ENCODE results near the gene MYLK4. TPM values are rescaled to one million over a fixed set of nuclear protein-coding genes. Genes with fewer than 3 reads are reported as not detected.
A peak's percentile ranks its signal among the peaks of the same experiment; 100 is the strongest.

The MYLK4 gene
- total RNA-seq, 1 donor from 2014 or later = 0.51 TPM

- no peak for DNase-seq (ENCODE audit: low spot score)
- intact Hi-C loops (cut with DNase I) = no loop called here
These were observed 104.4 kb downstream of the MYLK4 start for GRCh38 chr6:2646346-2646745.

GRCh38 chr6:2643935-2644539 is 106.7 kb downstream of the MYLK4 start:
- intact Hi-C loops (cut with DNase I) = no loop called here
- no peak for DNase-seq (ENCODE audit: low spot score)

GRCh38 chr6:2643130-2643529 is 107.6 kb downstream of the MYLK4 start:
- DNase-seq (ENCODE audit: low spot score) = no peak
- intact Hi-C loops (cut with DNase I) = no loop called here

- intact Hi-C loops (cut with DNase I) = no loop called here
These were observed 109.5 kb downstream of the MYLK4 start for GRCh38 chr6:2641044-2641725.

GRCh38 chr6:2640551-2640950 is 110.2 kb downstream of the MYLK4 start:
- DNase-seq (ENCODE audit: low spot score) = no peak
- intact Hi-C loops (cut with DNase I) = no loop called here

More at GRCh38 chr6:2641044-2641725, 109.5 kb downstream of the MYLK4 start:
- no peak for DNase-seq (ENCODE audit: low spot score)

GRCh38 chr6:2639896-2640295 is 110.8 kb downstream of the MYLK4 start:
- intact Hi-C loops (cut with DNase I) = loop anchor here (10.0 kb wide), 3 partner anchors 285 to 525 kb away; no protein-coding TSS in a partner anchor
- no peak for DNase-seq (ENCODE audit: low spot score)

GRCh38 chr6:2639167-2639566 is 111.6 kb downstream of the MYLK4 start:
- intact Hi-C loops (cut with DNase I) = loop anchor here (10.0 kb wide), 3 partner anchors 284 to 524 kb away; no protein-coding TSS in a partner anchor

GRCh38 chr6:2636672-2637071 is 114.0 kb downstream of the MYLK4 start:
- intact Hi-C loops (cut with DNase I) = loop anchor here (10.0 kb wide), 3 partner anchors 282 to 522 kb away; no protein-coding TSS in a partner anchor
- no peak for DNase-seq (ENCODE audit: low spot score)

More at GRCh38 chr6:2639167-2639566, 111.6 kb downstream of the MYLK4 start:
- DNase-seq (ENCODE audit: low spot score) = no peak

GRCh38 chr6:2635911-2636310 is 114.8 kb downstream of the MYLK4 start:
- DNase-seq (ENCODE audit: low spot score) = no peak
- intact Hi-C loops (cut with DNase I) = loop anchor here (2.0 to 10.0 kb wide), 4 partner anchors 281 to 1031 kb away; no protein-coding TSS in a partner anchor

- peak; percentile 95 for DNase-seq (ENCODE audit: low spot score)
- intact Hi-C loops (cut with DNase I) = loop anchor here (2.0 to 10.0 kb wide), 5 partner anchors 182 to 1030 kb away; no protein-coding TSS in a partner anchor
These were observed 116.4 kb downstream of the MYLK4 start for GRCh38 chr6:2634139-2634964.

- no peak for DNase-seq (ENCODE audit: low spot score)
- intact Hi-C loops (cut with DNase I) = loop anchor here (2.0 to 10.0 kb wide), 5 partner anchors 181 to 1029 kb away; no protein-coding TSS in a partner anchor
These were observed 117.0 kb downstream of the MYLK4 start for GRCh38 chr6:2633736-2634135.

- no peak for DNase-seq (ENCODE audit: low spot score)
- intact Hi-C loops (cut with DNase I) = loop anchor here (5.0 to 10.0 kb wide), 4 partner anchors 181 to 518 kb away; no protein-coding TSS in a partner anchor
These were observed 117.6 kb downstream of the MYLK4 start for GRCh38 chr6:2632976-2633584.

GRCh38 chr6:2632368-2632767 is 118.4 kb downstream of the MYLK4 start:
- intact Hi-C loops (cut with DNase I) = loop anchor here (5.0 to 10.0 kb wide), 4 partner anchors 180 to 518 kb away; no protein-coding TSS in a partner anchor
- DNase-seq (ENCODE audit: low spot score) = no peak

- intact Hi-C loops (cut with DNase I) = loop anchor here (5.0 to 10.0 kb wide), 4 partner anchors 179 to 516 kb away; no protein-coding TSS in a partner anchor
These were observed 119.7 kb downstream of the MYLK4 start for GRCh38 chr6:2630891-2631571.

GRCh38 chr6:2630359-2630758 is 120.4 kb downstream of the MYLK4 start:
- intact Hi-C loops (cut with DNase I) = loop anchor here (5.0 to 10.0 kb wide), 4 partner anchors 178 to 516 kb away; no protein-coding TSS in a partner anchor
- DNase-seq (ENCODE audit: low spot score) = no peak

More at GRCh38 chr6:2630891-2631571, 119.7 kb downstream of the MYLK4 start:
- DNase-seq (ENCODE audit: low spot score) = no peak

GRCh38 chr6:2626401-2626800 is 124.3 kb downstream of the MYLK4 start:
- intact Hi-C loops (cut with DNase I) = no loop called here
- no peak for DNase-seq (ENCODE audit: low spot score)

GRCh38 chr6:2625581-2625980 is 125.1 kb downstream of the MYLK4 start:
- DNase-seq (ENCODE audit: low spot score) = no peak
- intact Hi-C loops (cut with DNase I) = loop anchor here (2.0 kb wide), 1 partner anchor 47 kb away; no protein-coding TSS in a partner anchor

GRCh38 chr6:2624177-2624576 is 126.5 kb downstream of the MYLK4 start:
- no peak for DNase-seq (ENCODE audit: low spot score)
- intact Hi-C loops (cut with DNase I) = loop anchor here (2.0 kb wide), 1 partner anchor 45 kb away; no protein-coding TSS in a partner anchor

All from cardiac septum (tissue), 1 donor.